ENCODE data around the gene SNX11. TPM values are rescaled to one million over a fixed set of nuclear protein-coding genes. Genes with fewer than 3 reads are reported as not detected.
A peak's percentile ranks its signal among the peaks of the same experiment; 100 is the strongest.
"Not testable (repeated sequence)": the region's sequence is repeated elsewhere in the genome, so short reads cannot be mapped to it uniquely, and the experiment has no call there.

SNX11 gene
- total RNA-seq, 1 experiment from 2014 or later = 28.1 TPM

GRCh38 chr17:48067245-48067644, 40.3 kb upstream of the SNX11 start:
- Histone ChIP-seq H3K4me1 (ENCODE audit: control insufficient read depth, insufficient read depth, low read length) (no peaks in the 10 kb centered on the region), H3K4me3 (ENCODE audit: low read depth in 2 of 2, low read length in 2 of 2) (no peak overlapping the region), H3K27ac (ENCODE audit: low read length) (no peak overlapping the region), H3K36me3 (ENCODE audit: control insufficient read depth, insufficient read depth, low read length) (no peaks in the 10 kb centered on the region), H3K27me3 (ENCODE audit: control insufficient read depth, insufficient read depth, low read length) (no peaks in the 10 kb centered on the region), H3K9me3 (ENCODE audit: control insufficient read depth, insufficient read depth, low read depth, low read length) (no peaks in the 10 kb centered on the region)
- CTCF ChIA-PET = interaction anchor here (0.5 kb wide), 1 partner anchor 30 kb away, joined by 6 read pairs; no protein-coding TSS in a partner anchor
- intact Hi-C loops (cut with micrococcal nuclease; ENCODE audit: unreplicated experiment) (no loop called here), in situ Hi-C loops (cut with HindIII; ENCODE audit: low pct_unique_long_range_greater_than_20kb, low sequenced_read_pairs) (no loop called here)
- DNase-seq (ENCODE audit: low read depth, low spot score) = no peak
- no TSS peak for BruUV-seq (replicated peaks)
- ATAC-seq = no peak
- POLR2A ChIA-PET = interaction anchor here (0.6 kb wide), 1 partner anchor 9 kb away, joined by 5 read pairs; no protein-coding TSS in a partner anchor
- TF ChIP-seq, protein P1, sequence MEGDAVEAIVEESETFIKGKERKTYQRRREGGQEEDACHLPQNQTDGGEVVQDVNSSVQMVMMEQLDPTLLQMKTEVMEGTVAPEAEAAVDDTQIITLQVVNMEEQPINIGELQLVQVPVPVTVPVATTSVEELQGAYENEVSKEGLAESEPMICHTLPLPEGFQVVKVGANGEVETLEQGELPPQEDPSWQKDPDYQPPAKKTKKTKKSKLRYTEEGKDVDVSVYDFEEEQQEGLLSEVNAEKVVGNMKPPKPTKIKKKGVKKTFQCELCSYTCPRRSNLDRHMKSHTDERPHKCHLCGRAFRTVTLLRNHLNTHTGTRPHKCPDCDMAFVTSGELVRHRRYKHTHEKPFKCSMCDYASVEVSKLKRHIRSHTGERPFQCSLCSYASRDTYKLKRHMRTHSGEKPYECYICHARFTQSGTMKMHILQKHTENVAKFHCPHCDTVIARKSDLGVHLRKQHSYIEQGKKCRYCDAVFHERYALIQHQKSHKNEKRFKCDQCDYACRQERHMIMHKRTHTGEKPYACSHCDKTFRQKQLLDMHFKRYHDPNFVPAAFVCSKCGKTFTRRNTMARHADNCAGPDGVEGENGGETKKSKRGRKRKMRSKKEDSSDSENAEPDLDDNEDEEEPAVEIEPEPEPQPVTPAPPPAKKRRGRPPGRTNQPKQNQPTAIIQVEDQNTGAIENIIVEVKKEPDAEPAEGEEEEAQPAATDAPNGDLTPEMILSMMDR (IDR thresholded peaks at IDR 0.05) = no peak
- TF ChIP-seq POLR2AphosphoS5 (IDR thresholded peaks at IDR 0.05; ENCODE audit: low read depth, low read length) (no peak; the same call in 1 of the 2 replicates), SIN3A (IDR thresholded peaks at IDR 0.05; ENCODE audit: borderline replicate concordance, insufficient read depth, low read depth, low read length) (no peak), REST (IDR thresholded peaks at IDR 0.05; ENCODE audit: insufficient read depth in 1 of 2, low read depth in 2 of 2, low read length in 1 of 2) (no peak), TCF7L2 (IDR thresholded peaks at IDR 0.05; ENCODE audit: low read depth, low read length) (no peak)

DNA sequence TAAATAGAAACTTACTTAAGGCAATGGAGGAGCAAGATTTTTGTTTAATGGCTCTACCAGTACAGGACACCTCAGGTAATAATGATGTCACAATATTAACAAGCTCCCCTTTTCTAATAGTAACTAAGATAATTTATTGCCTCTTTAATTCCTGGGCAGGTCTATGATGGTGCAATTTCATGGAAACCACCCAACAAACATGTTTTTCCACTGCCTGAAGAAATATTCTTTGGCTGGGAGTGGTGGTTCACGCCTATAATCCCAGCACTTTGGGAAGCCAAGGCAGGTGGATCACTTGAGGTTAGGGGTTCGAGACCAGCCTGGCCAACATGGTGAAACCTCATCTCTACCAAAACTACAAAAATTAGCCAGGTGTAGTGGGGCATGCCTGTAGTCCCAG, 39.8 kb upstream of the SNX11 start:
- ATAC-seq; H3K27me3 ChIP-seq (ENCODE audit: control insufficient read depth, insufficient read depth, low read length); H3K4me1 ChIP-seq (ENCODE audit: control insufficient read depth, insufficient read depth, low read length); intact Hi-C loops (cut with micrococcal nuclease; ENCODE audit: unreplicated experiment); BruUV-seq (replicated peaks); CTCF ChIA-PET; H3K4me3 ChIP-seq (ENCODE audit: low read depth in 2 of 2, low read length in 2 of 2); H3K36me3 ChIP-seq (ENCODE audit: control insufficient read depth, insufficient read depth, low read length); H3K9me3 ChIP-seq (ENCODE audit: control insufficient read depth, insufficient read depth, low read depth, low read length); in situ Hi-C loops (cut with HindIII; ENCODE audit: low pct_unique_long_range_greater_than_20kb, low sequenced_read_pairs); H3K27ac ChIP-seq (ENCODE audit: low read length); DNase-seq (ENCODE audit: low read depth, low spot score): not testable (repeated sequence)
- POLR2A ChIA-PET = interaction anchor here (0.6 kb wide), 1 partner anchor 10 kb away, joined by 5 read pairs; no protein-coding TSS in a partner anchor

GRCh38 chr17:48068491-48068961, 39.0 kb upstream of the SNX11 start:
- in situ Hi-C loops (cut with HindIII; ENCODE audit: low pct_unique_long_range_greater_than_20kb, low sequenced_read_pairs) = no loop called here
- DNase-seq (ENCODE audit: low read depth, low spot score) = no peak
- BruUV-seq (replicated peaks) = no TSS peak
- ATAC-seq = peak; percentile 84
- no peaks in the 10 kb centered on the region for H3K9me3 ChIP-seq (ENCODE audit: control insufficient read depth, insufficient read depth, low read depth, low read length)
- H3K4me1 ChIP-seq (ENCODE audit: control insufficient read depth, insufficient read depth, low read length) = no peaks in the 10 kb centered on the region
- H3K4me3 ChIP-seq (ENCODE audit: low read depth in 2 of 2, low read length in 2 of 2) = no peak overlapping the region
- H3K27me3 ChIP-seq (ENCODE audit: control insufficient read depth, insufficient read depth, low read length) = no peaks in the 10 kb centered on the region
- CTCF ChIA-PET = interaction anchor here (0.7 to 1.0 kb wide), 3 partner anchors 11 to 40 kb away, joined by 3 read pairs; no protein-coding TSS in a partner anchor
- no peak overlapping the region for H3K27ac ChIP-seq (ENCODE audit: low read length)
- TF ChIP-seq, protein P1 (IDR thresholded peaks at IDR 0.05) = peak; percentile 60
- TF ChIP-seq REST (IDR thresholded peaks at IDR 0.05; ENCODE audit: insufficient read depth in 1 of 2, low read depth in 2 of 2, low read length in 1 of 2) = no peak
- H3K36me3 ChIP-seq (ENCODE audit: control insufficient read depth, insufficient read depth, low read length) = no peaks in the 10 kb centered on the region
- intact Hi-C loops (cut with micrococcal nuclease; ENCODE audit: unreplicated experiment) = no loop called here
- POLR2A ChIA-PET = no interaction called here
